Thymus (tissue), 11 donors: Measurements from ENCODE around the gene IMMP2L. TPM values are rescaled to one million over a fixed set of nuclear protein-coding genes. Genes with fewer than 3 reads are reported as not detected.
"Not testable (repeated sequence)": the region's sequence is repeated elsewhere in the genome, so short reads cannot be mapped to it uniquely, and the experiment has no call there.

Experiments
- DNase-seq, 9 donors: peaks; one replicate each; pipeline ENCODE4 v3.0.0-alpha.2; 2013; ENCODE audit warnings: low spot score in 9 of 9, low read depth in 6 of 9, missing footprints in 1 of 9
- H3K27ac ChIP-seq, 2 donors: one replicate each; pipeline ENCODE4 v1.5.1; 2013; ENCODE audit warnings: control low read depth in 1 of 2, low read depth in 1 of 2, low read length in 1 of 2, mild to moderate bottlenecking in 1 of 2, moderate library complexity in 1 of 2
- H3K27me3 ChIP-seq, 2 donors: one replicate each; pipeline ENCODE4 v1.5.1; 2013; ENCODE audit warnings: low read length in 1 of 2; ENCODE audit not compliant: control insufficient read depth in 2 of 2, insufficient read depth in 1 of 2
- H3K36me3 ChIP-seq, 2 donors: one replicate each; pipeline ENCODE4 v1.5.1; 2013; ENCODE audit warnings: low read length in 1 of 2, mild to moderate bottlenecking in 1 of 2, moderate library complexity in 1 of 2; ENCODE audit not compliant: control insufficient read depth in 2 of 2, insufficient read depth in 2 of 2
- H3K4me1 ChIP-seq, 2 donors: one replicate each; pipeline ENCODE4 v1.5.1; 2013; ENCODE audit warnings: low read length in 2 of 2; ENCODE audit not compliant: control insufficient read depth in 2 of 2, insufficient read depth in 2 of 2
- H3K4me3 ChIP-seq, 2 donors: one replicate each; pipeline ENCODE4 v1.5.1; 2013; ENCODE audit warnings: low read length in 2 of 2, control low read depth in 1 of 2, mild to moderate bottlenecking in 1 of 2
- H3K9me3 ChIP-seq, 2 donors: one replicate each; pipeline ENCODE4 v1.5.1; 2013; ENCODE audit warnings: low read length in 1 of 2, mild to moderate bottlenecking in 1 of 2; ENCODE audit not compliant: control insufficient read depth in 2 of 2, insufficient read depth in 1 of 2
- WGBS: extraction: QIAGEN DNeasy Blood & Tissue Kit; methylation state at CpG from one replicate; pipeline ENCODE4 v1.1.7; 2013; 5-methylcytosine and 5-hydroxymethylcytosine counted together
- polyA plus RNA-seq: library from polyadenylated mRNA; stranded (reverse); fragments of 200-250 nt; gene quantifications from one replicate; pipeline ENCODE4 v1.2.3, GENCODE V29; 2013
- total RNA-seq: library from RNA; stranded (reverse); fragments of 120-200 nt; gene quantifications from one replicate; pipeline ENCODE4 v1.2.4, GENCODE V29; 2013
- donor health status: healthy.

IMMP2L gene
- total and polyA plus RNA-seq, 2 donors = 11.0 to 12.8 TPM

- H3K4me3 ChIP-seq, H3K36me3 ChIP-seq, H3K27ac ChIP-seq, H3K27me3 ChIP-seq, H3K4me1 ChIP-seq, H3K9me3 ChIP-seq, DNase-seq: not testable (repeated sequence)
- 97% methylated on average over 2 of the region's 2 CpGs for WGBS
Measured at GRCh38 chr7:111501799-111502198, 60.5 kb downstream of the IMMP2L start.

GRCh38 chr7:111499027-111499426 lies 63.3 kb downstream of the IMMP2L start:
- DNase-seq = no peak
- Histone ChIP-seq H3K4me3 (no peak overlapping the region), H3K4me1 (no peaks in the 10 kb centered on the region), H3K27me3 (no peaks in the 10 kb centered on the region), H3K27ac (no peak overlapping the region), H3K9me3 (no peaks in the 10 kb centered on the region), H3K36me3 (no peaks in the 10 kb centered on the region)
- WGBS = 99% methylated on average over 3 of the region's 3 CpGs

- 76% methylated on average over 2 of the region's 2 CpGs for WGBS
- Histone ChIP-seq H3K36me3 (no peaks in the 10 kb centered on the region), H3K4me1 (no peaks in the 10 kb centered on the region), H3K4me3 (no peak overlapping the region), H3K27me3 (no peaks in the 10 kb centered on the region), H3K27ac (no peak overlapping the region), H3K9me3 (no peaks in the 10 kb centered on the region)
- DNase-seq = no peak
Measured at GRCh38 chr7:111498391-111499007, 63.8 kb downstream of the IMMP2L start.

- DNase-seq = no peak
- Histone ChIP-seq H3K27ac (no peak overlapping the region), H3K27me3 (no peaks in the 10 kb centered on the region), H3K9me3 (no peaks in the 10 kb centered on the region), H3K4me1 (no peaks in the 10 kb centered on the region), H3K4me3 (no peak overlapping the region), H3K36me3 (no peaks in the 10 kb centered on the region)
- WGBS = 94% methylated on average over 2 of the region's 2 CpGs
Measured at GRCh38 chr7:111495173-111495810, 67.0 kb downstream of the IMMP2L start.

- Histone ChIP-seq H3K27ac (no peak overlapping the region), H3K9me3 (no peaks in the 10 kb centered on the region), H3K4me3 (no peak overlapping the region), H3K27me3 (no peaks in the 10 kb centered on the region), H3K4me1 (no peaks in the 10 kb centered on the region), H3K36me3 (no peaks in the 10 kb centered on the region)
- no peak for DNase-seq
- WGBS = 96% methylated on average over 2 of the region's 2 CpGs
Measured at GRCh38 chr7:111492234-111492633, 70.1 kb downstream of the IMMP2L start.

GRCh38 chr7:111486472-111487142 lies 75.7 kb downstream of the IMMP2L start:
- H3K27me3 ChIP-seq = no peaks in the 10 kb centered on the region
- no peak overlapping the region for H3K27ac ChIP-seq
- DNase-seq = peak; percentile 7 to 63 (median 27)
- H3K9me3 ChIP-seq = no peaks in the 10 kb centered on the region
- no peaks in the 10 kb centered on the region for H3K36me3 ChIP-seq
- H3K4me1 ChIP-seq = no peaks in the 10 kb centered on the region
- H3K4me3 ChIP-seq = no peak overlapping the region

- Histone ChIP-seq H3K4me3 (no peak overlapping the region), H3K36me3 (no peaks in the 10 kb centered on the region), H3K27ac (no peak overlapping the region), H3K4me1 (no peaks in the 10 kb centered on the region), H3K9me3 (no peaks in the 10 kb centered on the region), H3K27me3 (no peaks in the 10 kb centered on the region)
- 94% methylated on average over 4 of the region's 4 CpGs for WGBS
- DNase-seq = no peak
Measured at GRCh38 chr7:111485701-111486380, 76.5 kb downstream of the IMMP2L start.

GRCh38 chr7:111483078-111483477 lies 79.2 kb downstream of the IMMP2L start:
- DNase-seq = no peak
- no peaks in the 10 kb centered on the region for H3K36me3 ChIP-seq
- H3K27ac ChIP-seq = no peak overlapping the region
- no peaks in the 10 kb centered on the region for H3K27me3 ChIP-seq
- no peak overlapping the region for H3K4me3 ChIP-seq
- WGBS = 76% methylated on average over 2 of the region's 2 CpGs
- H3K4me1 ChIP-seq = no peaks in the 10 kb centered on the region
- no peaks in the 10 kb centered on the region for H3K9me3 ChIP-seq
